Transverse colon (tissue), 4 donors: Measurements from ENCODE around the gene PIGW. TPM values are rescaled to one million over a fixed set of nuclear protein-coding genes. Genes with fewer than 3 reads are reported as not detected.

ENCODE experiments used
- DNase-seq: peaks from one replicate; pipeline ENCODE4 v3.0.0-alpha.2; 2019
- H3K27ac ChIP-seq, 4 donors: fragments of 200-600 bp; sonication (generic); 2 replicates each; pipeline ENCODE4 v1.5.1; 2016 to 2018; ENCODE audit warnings: inconsistent platforms in 4 of 4
- H3K27me3 ChIP-seq: fragments of 200-600 bp; sonication (generic); 2 replicates; pipeline ENCODE4 v1.5.1; 2017; ENCODE audit warnings: inconsistent platforms
- H3K36me3 ChIP-seq, 4 donors: fragments of 200-600 bp; sonication (generic); 2 replicates each; pipeline ENCODE4 v1.5.1; 2017 to 2019; ENCODE audit warnings: inconsistent platforms in 4 of 4
- H3K4me1 ChIP-seq, 4 donors: fragments of 200-600 bp; sonication (generic); 2 replicates each; pipeline ENCODE4 v1.5.1; 2017 to 2020; ENCODE audit warnings: inconsistent platforms in 4 of 4
- H3K4me3 ChIP-seq, 4 donors: fragments of 200-600 bp; sonication (generic); 1 replicate in 1 of 4; 2 replicates in 3 of 4; pipeline versions ENCODE4 v1.5.1 to v1.6.1; 2017 to 2019; ENCODE audit warnings: inconsistent platforms in 4 of 4
- H3K9me3 ChIP-seq, 2 donors: fragments of 200-600 bp; sonication (generic); 2 replicates each; pipeline ENCODE4 v1.5.1; 2017 to 2019; ENCODE audit warnings: inconsistent platforms in 2 of 2
- EP300 ChIP-seq: sonication (generic); formaldehyde crosslinking; IDR thresholded peaks from one replicate; pipeline ENCODE4 v1.6.1; 2017; ENCODE audit warnings: antibody characterized with exemption, low read depth
- POLR2A ChIP-seq: fragments of 450-650 bp; IDR thresholded peaks from one replicate; pipeline ENCODE4 v1.6.1; 2016; ENCODE audit warnings: antibody characterized with exemption, mild to moderate bottlenecking, moderate library complexity
- POLR2AphosphoS5 ChIP-seq, 3 donors: sonication (generic); formaldehyde crosslinking; IDR thresholded peaks; one replicate each; pipeline ENCODE4 v1.6.1; 2016; ENCODE audit warnings: antibody characterized with exemption in 3 of 3
- WGBS, 2 donors: methylation state at CpG; one replicate each; pipeline ENCODE4 v1.1.5; 2018; ENCODE audit warnings: low coverage in 1 of 2; 5-methylcytosine and 5-hydroxymethylcytosine counted together
- in situ Hi-C, 4 donors: fragments of 200-750 bp; cut with MboI; loops; one replicate each; pipeline versions ENCODE4 v1.15.0 to v1.15.1; 2017; ENCODE audit warnings: low sequenced_read_pairs in 3 of 4, low pct_ligation_motif_present in 1 of 4, low pct_unique_long_range_greater_than_20kb in 1 of 4
- intact Hi-C: fragments of 100-400 bp; cut with DNase I; formaldehyde crosslinking; loops from one replicate; pipeline ENCODE4 v1.15.1; 2023; ENCODE audit warnings: low total_unique reads
- small RNA-seq, 4 donors: library from RNA; depleted of rRNA; stranded (forward); fragments of <200 nt; gene quantifications; one replicate each; pipeline ENCODE3, GENCODE V24; 2016
- total RNA-seq, 4 donors: library from RNA; depleted of rRNA; stranded (reverse); fragments of >200 nt; gene quantifications; one replicate each; pipeline ENCODE4 v1.1.0, GENCODE V29; 2016
- TF ChIP-seq, protein P1 (sequence below), 5 experiments: fragments of 200-600 bp in 3 of 5; fragments of 450-650 bp in 2 of 5; sonication (generic) in 3 of 5; IDR thresholded peaks; 1 replicate in 2 of 5; 2 replicates in 3 of 5; pipeline ENCODE4 v1.5.1; 2016 to 2017; ENCODE audit warnings: antibody characterized with exemption in 5 of 5, inconsistent platforms in 3 of 5, mild to moderate bottlenecking in 2 of 5, moderate library complexity in 1 of 5

The PIGW gene
- total RNA-seq, 4 donors from 2014 or later, result 2.6 to 4.6 (median 4.4) TPM; not detected in 1

DNA sequence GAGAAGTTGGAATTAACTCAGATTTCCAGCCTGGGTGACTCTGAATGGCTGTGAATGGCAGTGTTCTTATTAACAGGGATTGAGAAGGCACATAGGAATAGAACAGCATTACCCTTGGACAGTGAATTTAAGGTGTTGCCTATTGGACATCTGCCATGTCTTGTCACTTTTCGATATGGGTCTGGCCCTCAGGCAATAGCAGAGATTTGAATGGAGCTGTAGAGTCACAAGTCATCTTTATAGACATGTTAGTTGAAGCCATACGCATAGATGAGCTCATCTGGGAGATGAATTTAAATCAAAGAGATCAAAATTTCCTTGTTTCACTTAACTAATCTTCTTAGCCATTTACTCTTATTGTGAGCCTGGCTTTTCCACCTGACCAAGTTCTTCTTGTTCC is 42.0 kb downstream of the PIGW start:
- no peak overlapping the region for H3K27ac ChIP-seq
- intact Hi-C loops, result no loop called here
- H3K9me3 ChIP-seq, result no peaks in the 10 kb centered on the region
- no peaks in the 10 kb centered on the region for H3K4me1 ChIP-seq
- no peak for DNase-seq
- H3K27me3 ChIP-seq, result no peaks in the 10 kb centered on the region
- WGBS, 2 donors, result 69 to 71% methylated on average over 2 of the region's 2 CpGs
- H3K36me3 ChIP-seq, result peaks cover 0 to 66% (median 24%) of the 10 kb centered on the region in 4 donors
- in situ Hi-C loops, result no loop called here
- no peak for TF ChIP-seq POLR2A
- TF ChIP-seq, protein P1, sequence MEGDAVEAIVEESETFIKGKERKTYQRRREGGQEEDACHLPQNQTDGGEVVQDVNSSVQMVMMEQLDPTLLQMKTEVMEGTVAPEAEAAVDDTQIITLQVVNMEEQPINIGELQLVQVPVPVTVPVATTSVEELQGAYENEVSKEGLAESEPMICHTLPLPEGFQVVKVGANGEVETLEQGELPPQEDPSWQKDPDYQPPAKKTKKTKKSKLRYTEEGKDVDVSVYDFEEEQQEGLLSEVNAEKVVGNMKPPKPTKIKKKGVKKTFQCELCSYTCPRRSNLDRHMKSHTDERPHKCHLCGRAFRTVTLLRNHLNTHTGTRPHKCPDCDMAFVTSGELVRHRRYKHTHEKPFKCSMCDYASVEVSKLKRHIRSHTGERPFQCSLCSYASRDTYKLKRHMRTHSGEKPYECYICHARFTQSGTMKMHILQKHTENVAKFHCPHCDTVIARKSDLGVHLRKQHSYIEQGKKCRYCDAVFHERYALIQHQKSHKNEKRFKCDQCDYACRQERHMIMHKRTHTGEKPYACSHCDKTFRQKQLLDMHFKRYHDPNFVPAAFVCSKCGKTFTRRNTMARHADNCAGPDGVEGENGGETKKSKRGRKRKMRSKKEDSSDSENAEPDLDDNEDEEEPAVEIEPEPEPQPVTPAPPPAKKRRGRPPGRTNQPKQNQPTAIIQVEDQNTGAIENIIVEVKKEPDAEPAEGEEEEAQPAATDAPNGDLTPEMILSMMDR (IDR thresholded peaks at IDR 0.05), result no peak
- TF ChIP-seq EP300, result no peak
- no peak for TF ChIP-seq POLR2AphosphoS5 (IDR thresholded peaks at IDR 0.05)
- H3K4me3 ChIP-seq, result no peak overlapping the region

DNA sequence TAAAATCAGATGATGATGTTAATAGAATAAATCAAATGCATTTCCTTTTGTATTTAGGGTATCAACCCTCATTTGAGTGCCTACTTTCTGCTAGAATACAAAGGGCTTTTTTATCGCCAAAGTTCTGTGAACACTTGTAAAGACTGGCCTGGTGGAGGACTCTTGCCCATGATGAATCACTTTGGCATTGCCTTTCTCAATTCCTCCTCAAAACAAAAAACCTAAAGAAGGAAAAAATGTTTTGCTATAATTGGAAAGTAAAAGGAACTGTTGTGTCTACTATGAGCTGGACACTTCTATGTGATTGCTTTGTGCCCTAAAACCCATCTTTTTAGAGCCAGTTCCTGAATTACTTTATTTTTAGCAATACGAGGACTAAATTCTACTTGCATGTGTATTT is 43.9 kb downstream of the PIGW start:
- Histone ChIP-seq H3K36me3 (peaks cover 0 to 70% (median 32%) of the 10 kb centered on the region in 4 donors), H3K4me3 (no peak overlapping the region)

DNA sequence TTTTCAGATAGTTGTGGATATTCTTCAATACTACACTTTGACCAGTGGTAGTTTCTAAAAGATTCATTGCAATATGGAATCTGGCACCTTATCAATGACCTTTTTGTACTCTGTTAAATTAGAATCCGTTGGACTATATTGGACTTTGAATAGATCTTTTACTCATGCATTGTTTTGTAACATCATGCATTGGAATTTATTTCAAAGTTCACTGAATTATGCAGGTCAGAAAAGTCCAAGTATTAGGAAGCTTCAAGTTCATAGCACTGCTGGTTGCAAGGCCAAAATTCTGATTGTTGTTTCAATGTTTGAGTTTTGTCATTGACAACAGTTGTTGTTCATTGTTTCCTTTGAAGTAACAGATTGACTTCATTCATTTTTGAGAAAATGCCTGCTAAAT is 49.0 kb downstream of the PIGW start:
- H3K27me3 ChIP-seq, result no peaks in the 10 kb centered on the region
- H3K9me3 ChIP-seq, result no peaks in the 10 kb centered on the region
- H3K4me3 ChIP-seq, result no peak overlapping the region
- in situ Hi-C loops, result no loop called here
- no peak for TF ChIP-seq POLR2AphosphoS5 (IDR thresholded peaks at IDR 0.05)
- TF ChIP-seq, protein P1 (IDR thresholded peaks at IDR 0.05), result no peak
- TF ChIP-seq POLR2A, result no peak
- no peak for TF ChIP-seq EP300
- H3K4me1 ChIP-seq, result no peaks in the 10 kb centered on the region
- 31 to 51% methylated on average over 1 of the region's 1 CpG for WGBS, 2 donors
- H3K36me3 ChIP-seq, result peaks cover 0 to 91% (median 41%) of the 10 kb centered on the region in 4 donors
- no peak for DNase-seq
- intact Hi-C loops, result no loop called here
- no peak overlapping the region for H3K27ac ChIP-seq

More for the DNA sequence above, 43.9 kb downstream of the PIGW start:
- Histone ChIP-seq H3K27me3 (no peaks in the 10 kb centered on the region), H3K9me3 (no peaks in the 10 kb centered on the region), H3K27ac (no peak overlapping the region), H3K4me1 (no peaks in the 10 kb centered on the region)
- intact Hi-C loops (no loop called here), in situ Hi-C loops (no loop called here)
- WGBS, 2 donors, result 96 to 100% methylated on average over 1 to 2 of the region's 2 CpGs
- no peak for DNase-seq
- no peak for TF ChIP-seq POLR2A
- no peak for TF ChIP-seq EP300
- no peak for TF ChIP-seq POLR2AphosphoS5 (IDR thresholded peaks at IDR 0.05)
- TF ChIP-seq, protein P1 (IDR thresholded peaks at IDR 0.05), result no peak

DNA sequence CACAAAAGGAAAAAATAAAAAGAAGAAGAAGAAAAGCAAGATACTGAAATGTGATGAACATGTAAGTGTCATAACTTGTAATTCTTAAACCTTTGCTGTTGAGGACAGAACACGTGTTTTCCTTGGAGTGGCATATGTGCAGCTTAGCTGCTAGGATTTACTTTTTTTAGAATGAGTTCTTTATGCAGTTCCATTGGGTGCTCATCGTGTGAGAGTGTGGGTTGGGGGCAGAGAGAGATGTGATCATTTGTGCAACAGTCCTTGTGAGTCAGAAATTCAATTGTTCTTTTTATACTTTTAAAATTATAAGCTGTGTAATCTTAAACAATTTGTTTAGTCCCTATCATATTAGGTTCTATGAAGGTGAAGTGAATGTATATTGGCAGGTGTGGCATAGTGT is 51.4 kb downstream of the PIGW start:
- TF ChIP-seq, protein P1 (IDR thresholded peaks at IDR 0.05), result no peak
- TF ChIP-seq EP300 (no peak), POLR2AphosphoS5 (IDR thresholded peaks at IDR 0.05) (no peak), POLR2A (no peak)
- H3K36me3 ChIP-seq, result peaks cover 0 to 68% (median 31%) of the 10 kb centered on the region in 4 donors
- H3K4me1 ChIP-seq, result peaks cover 0 to 2% (median 1%) of the 10 kb centered on the region in 4 donors
- H3K9me3 ChIP-seq, result no peaks in the 10 kb centered on the region
- 87 to 93% methylated on average over 2 of the region's 2 CpGs for WGBS, 2 donors
- no peaks in the 10 kb centered on the region for H3K27me3 ChIP-seq
- no peak overlapping the region for H3K4me3 ChIP-seq
- no peak for DNase-seq
- H3K27ac ChIP-seq, result no peak overlapping the region
- intact Hi-C loops (no loop called here), in situ Hi-C loops (no loop called here)

Small RNAs within 50 kb of the gene (small RNA-seq; reads per million reads assigned to genes)
- 0 reads per million in 4 donors for gene RNA5SP439

Other genes starting within 250 kb of the PIGW start
- gene TBC1D3G, start 211.1 kb upstream of the PIGW start, total RNA-seq, result 1 to 10 TPM in 1 of 4 donors, not detected in 3; 5.6 TPM
- not detected for gene TBC1D3H, start 146.6 kb upstream of the PIGW start, total RNA-seq
- gene ZNHIT3, start 48.3 kb upstream of the PIGW start, total RNA-seq, result 10 to 100 TPM in 3 of 4 donors, 1 to 10 TPM in 1; 6.7 to 38.6 (median 27.2) TPM
- 100 to 1,000 TPM in 3 of 4 donors, 10 to 100 TPM in 1; 94.2 to 230 (median 159) TPM for gene MYO19, start 119 bp upstream of the PIGW start, total RNA-seq
- gene GGNBP2, start 9.9 kb downstream of the PIGW start, total RNA-seq, result 100 to 1,000 TPM in 2 of 4 donors, 10 to 100 TPM in 2; 48.6 to 128 (median 91.6) TPM
- gene DHRS11, start 56.9 kb downstream of the PIGW start, total RNA-seq, result 100 to 1,000 TPM in 3 of 4 donors, 10 to 100 TPM in 1; 93.1 to 307 (median 214) TPM
- gene MRM1, start 66.6 kb downstream of the PIGW start, total RNA-seq, result 10 to 100 TPM in 3 of 4 donors, 1 to 10 TPM in 1; 9.5 to 20.9 (median 11.5) TPM